ENCODE measurements around the gene TMEM178B.

TMEM178B gene

DNA sequence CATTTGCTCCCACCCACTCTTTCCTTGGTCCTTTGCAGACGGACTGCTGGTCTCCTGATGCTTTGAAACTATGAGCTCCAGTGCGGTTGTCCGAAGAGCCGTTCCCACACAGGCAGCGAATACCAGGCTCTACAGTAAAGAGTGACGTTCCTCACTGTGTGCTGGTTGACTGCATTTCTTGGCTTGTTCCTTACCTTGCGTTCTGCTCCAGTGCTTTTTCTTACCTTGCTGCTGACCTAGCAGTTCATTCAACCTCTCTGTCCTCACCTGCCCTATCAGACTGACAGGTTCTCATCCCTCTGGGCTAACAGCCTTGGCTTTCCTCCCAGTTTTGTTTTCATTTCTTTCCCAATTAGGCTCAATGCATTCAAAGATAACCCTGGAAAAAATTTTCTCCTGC, 214.8 kb downstream of the TMEM178B start:
- H3K4me1 ChIP-seq (ENCODE audit: insufficient read depth, low read length), result peaks cover 2% of the 10 kb centered on the region; the same call in 1 of the 2 replicates
- no peaks in the 10 kb centered on the region for H3K36me3 ChIP-seq (ENCODE audit: insufficient read depth, low read depth, low read length)
- no peak overlapping the region for H3K9ac ChIP-seq (ENCODE audit: low read depth, low read length)
- no peaks in the 10 kb centered on the region for H3K9me3 ChIP-seq (ENCODE audit: insufficient read depth, low read depth, low read length)
- H3K4me3 ChIP-seq (ENCODE audit: low read length), result no peak overlapping the region
- no peak overlapping the region for H3K27ac ChIP-seq (ENCODE audit: low read length)
- H3K27me3 ChIP-seq (ENCODE audit: insufficient read depth, low read length), result no peaks in the 10 kb centered on the region

- Histone ChIP-seq H3K36me3 (ENCODE audit: insufficient read depth, low read depth, low read length) (no peaks in the 10 kb centered on the region), H3K27me3 (ENCODE audit: insufficient read depth, low read length) (no peaks in the 10 kb centered on the region), H3K4me1 (ENCODE audit: insufficient read depth, low read length) (peaks cover 16% of the 10 kb centered on the region), H3K4me3 (ENCODE audit: low read length) (no peak overlapping the region), H3K27ac (ENCODE audit: low read length) (no peak overlapping the region), H3K9me3 (ENCODE audit: insufficient read depth, low read depth, low read length) (no peaks in the 10 kb centered on the region), H3K9ac (ENCODE audit: low read depth, low read length) (no peak overlapping the region)
These were observed 216.5 kb downstream of the TMEM178B start for GRCh38 chr7:141290365-141290764.

- no peaks in the 10 kb centered on the region for H3K27me3 ChIP-seq (ENCODE audit: insufficient read depth, low read length)
- no peaks in the 10 kb centered on the region for H3K36me3 ChIP-seq (ENCODE audit: insufficient read depth, low read depth, low read length)
These were observed 217.1 kb downstream of the TMEM178B start for GRCh38 chr7:141290973-141291372.

GRCh38 chr7:141291541-141291940, 217.7 kb downstream of the TMEM178B start:
- H3K9me3 ChIP-seq (ENCODE audit: insufficient read depth, low read depth, low read length), result no peaks in the 10 kb centered on the region
- no peaks in the 10 kb centered on the region for H3K36me3 ChIP-seq (ENCODE audit: insufficient read depth, low read depth, low read length)
- H3K4me1 ChIP-seq (ENCODE audit: insufficient read depth, low read length), result peaks cover 16% of the 10 kb centered on the region
- H3K27me3 ChIP-seq (ENCODE audit: insufficient read depth, low read length), result no peaks in the 10 kb centered on the region
- no peak overlapping the region for H3K27ac ChIP-seq (ENCODE audit: low read length)
- H3K4me3 ChIP-seq (ENCODE audit: low read length), result no peak overlapping the region
- H3K9ac ChIP-seq (ENCODE audit: low read depth, low read length), result no peak overlapping the region

More at GRCh38 chr7:141290973-141291372, 217.1 kb downstream of the TMEM178B start:
- Histone ChIP-seq H3K4me1 (ENCODE audit: insufficient read depth, low read length) (peaks cover 16% of the 10 kb centered on the region), H3K4me3 (ENCODE audit: low read length) (no peak overlapping the region), H3K9ac (ENCODE audit: low read depth, low read length) (no peak overlapping the region), H3K9me3 (ENCODE audit: insufficient read depth, low read depth, low read length) (no peaks in the 10 kb centered on the region), H3K27ac (ENCODE audit: low read length) (no peak overlapping the region)

GRCh38 chr7:141294143-141294829, 220.4 kb downstream of the TMEM178B start:
- H3K4me1 ChIP-seq (ENCODE audit: insufficient read depth, low read length), result peaks cover 16% of the 10 kb centered on the region
- H3K9ac ChIP-seq (ENCODE audit: low read depth, low read length), result no peak overlapping the region
- H3K9me3 ChIP-seq (ENCODE audit: insufficient read depth, low read depth, low read length), result no peaks in the 10 kb centered on the region
- H3K27me3 ChIP-seq (ENCODE audit: insufficient read depth, low read length), result no peaks in the 10 kb centered on the region
- H3K27ac ChIP-seq (ENCODE audit: low read length), result no peak overlapping the region
- no peak overlapping the region for H3K4me3 ChIP-seq (ENCODE audit: low read length)
- no peaks in the 10 kb centered on the region for H3K36me3 ChIP-seq (ENCODE audit: insufficient read depth, low read depth, low read length)

DNA sequence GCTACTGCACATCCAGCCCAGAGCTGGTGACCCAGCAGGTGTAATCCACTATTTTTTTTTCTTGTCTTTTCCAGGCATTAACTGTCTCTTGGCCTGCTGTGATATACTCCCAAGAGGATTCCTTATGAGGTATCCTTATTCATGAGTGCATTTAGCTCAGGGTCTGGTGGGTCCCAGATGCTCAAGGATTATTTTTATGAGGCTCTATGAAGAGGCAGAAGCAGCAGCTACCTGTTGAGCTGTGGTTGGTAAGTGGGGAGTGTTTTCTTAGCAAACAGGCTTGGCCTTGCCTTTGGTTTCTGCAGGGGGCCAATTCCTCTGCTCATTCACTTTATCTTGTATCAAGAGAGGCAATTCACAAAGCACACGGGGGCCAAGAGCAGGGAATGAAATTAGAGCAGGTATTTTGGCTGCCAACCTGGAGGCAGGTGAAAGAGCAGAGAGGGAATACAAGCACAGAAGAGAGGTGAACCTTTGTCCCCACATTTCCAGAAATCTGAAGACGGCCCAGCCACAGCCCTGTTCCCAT, 221.6 kb downstream of the TMEM178B start:
- Histone ChIP-seq H3K36me3 (ENCODE audit: insufficient read depth, low read depth, low read length) (no peaks in the 10 kb centered on the region), H3K27me3 (ENCODE audit: insufficient read depth, low read length) (no peaks in the 10 kb centered on the region), H3K4me1 (ENCODE audit: insufficient read depth, low read length) (peaks cover 16% of the 10 kb centered on the region), H3K27ac (ENCODE audit: low read length) (no peak overlapping the region), H3K4me3 (ENCODE audit: low read length) (no peak overlapping the region), H3K9ac (ENCODE audit: low read depth, low read length) (no peak overlapping the region), H3K9me3 (ENCODE audit: insufficient read depth, low read depth, low read length) (no peaks in the 10 kb centered on the region)

GRCh38 chr7:141300816-141301215, 227.0 kb downstream of the TMEM178B start:
- H3K9ac ChIP-seq (ENCODE audit: low read depth, low read length), result no peak overlapping the region
- no peaks in the 10 kb centered on the region for H3K4me1 ChIP-seq (ENCODE audit: insufficient read depth, low read length)
- H3K4me3 ChIP-seq (ENCODE audit: low read length), result no peak overlapping the region
- no peaks in the 10 kb centered on the region for H3K27me3 ChIP-seq (ENCODE audit: insufficient read depth, low read length)
- H3K36me3 ChIP-seq (ENCODE audit: insufficient read depth, low read depth, low read length), result no peaks in the 10 kb centered on the region
- no peak overlapping the region for H3K27ac ChIP-seq (ENCODE audit: low read length)
- H3K9me3 ChIP-seq (ENCODE audit: insufficient read depth, low read depth, low read length), result no peaks in the 10 kb centered on the region

DNA sequence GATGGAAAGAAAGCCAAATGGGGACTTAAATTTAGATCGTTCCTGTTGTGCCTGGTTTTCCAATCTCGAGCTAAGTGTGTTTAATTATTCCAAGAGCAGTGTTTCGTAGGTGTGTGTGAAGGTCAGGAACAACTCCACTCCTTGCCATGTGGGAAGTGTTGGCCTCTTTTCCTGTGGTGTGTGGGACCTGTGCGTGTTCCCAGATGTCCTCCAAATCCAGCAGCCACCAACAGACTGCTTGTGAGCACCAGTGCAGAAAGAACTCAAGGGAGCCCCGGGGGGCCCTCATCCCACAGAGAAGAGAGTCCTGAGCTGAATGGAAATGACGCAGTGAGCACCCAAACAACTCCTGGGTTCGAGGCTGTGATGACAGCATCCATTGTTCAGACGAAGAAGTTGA, 227.7 kb downstream of the TMEM178B start:
- Histone ChIP-seq H3K9me3 (ENCODE audit: insufficient read depth, low read depth, low read length) (no peaks in the 10 kb centered on the region), H3K27me3 (ENCODE audit: insufficient read depth, low read length) (no peaks in the 10 kb centered on the region), H3K9ac (ENCODE audit: low read depth, low read length) (no peak overlapping the region), H3K36me3 (ENCODE audit: insufficient read depth, low read depth, low read length) (no peaks in the 10 kb centered on the region), H3K27ac (ENCODE audit: low read length) (no peak overlapping the region), H3K4me1 (ENCODE audit: insufficient read depth, low read length) (no peaks in the 10 kb centered on the region), H3K4me3 (ENCODE audit: low read length) (no peak overlapping the region)

GRCh38 chr7:141302617-141303016, 228.8 kb downstream of the TMEM178B start:
- Histone ChIP-seq H3K4me1 (ENCODE audit: insufficient read depth, low read length) (no peaks in the 10 kb centered on the region), H3K4me3 (ENCODE audit: low read length) (no peak overlapping the region), H3K27me3 (ENCODE audit: insufficient read depth, low read length) (no peaks in the 10 kb centered on the region), H3K9ac (ENCODE audit: low read depth, low read length) (no peak overlapping the region), H3K27ac (ENCODE audit: low read length) (no peak overlapping the region), H3K9me3 (ENCODE audit: insufficient read depth, low read depth, low read length) (no peaks in the 10 kb centered on the region), H3K36me3 (ENCODE audit: insufficient read depth, low read depth, low read length) (no peaks in the 10 kb centered on the region)

DNA sequence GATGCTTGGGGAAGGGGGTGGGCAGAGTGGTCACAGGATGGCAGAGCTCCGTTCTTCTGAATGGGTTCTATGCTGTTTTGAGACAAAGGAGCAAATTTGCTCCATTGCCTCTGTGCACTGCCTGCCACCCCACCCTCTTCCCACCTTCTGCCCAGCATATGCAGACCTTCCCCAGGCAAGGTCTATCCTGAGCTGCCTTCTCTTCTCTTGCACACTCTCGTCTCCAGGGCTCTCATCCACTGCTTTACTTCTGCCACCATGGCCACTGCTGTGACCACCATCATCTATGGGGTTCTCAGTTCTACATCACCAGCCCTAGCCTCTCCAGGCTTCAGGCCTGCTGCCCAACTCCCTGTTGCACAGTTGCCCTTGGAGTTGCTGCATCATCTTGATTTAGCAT, 230.4 kb downstream of the TMEM178B start:
- H3K4me1 ChIP-seq (ENCODE audit: insufficient read depth, low read length), result no peaks in the 10 kb centered on the region
- H3K4me3 ChIP-seq (ENCODE audit: low read length), result no peak overlapping the region
- H3K36me3 ChIP-seq (ENCODE audit: insufficient read depth, low read depth, low read length), result no peaks in the 10 kb centered on the region

DNA sequence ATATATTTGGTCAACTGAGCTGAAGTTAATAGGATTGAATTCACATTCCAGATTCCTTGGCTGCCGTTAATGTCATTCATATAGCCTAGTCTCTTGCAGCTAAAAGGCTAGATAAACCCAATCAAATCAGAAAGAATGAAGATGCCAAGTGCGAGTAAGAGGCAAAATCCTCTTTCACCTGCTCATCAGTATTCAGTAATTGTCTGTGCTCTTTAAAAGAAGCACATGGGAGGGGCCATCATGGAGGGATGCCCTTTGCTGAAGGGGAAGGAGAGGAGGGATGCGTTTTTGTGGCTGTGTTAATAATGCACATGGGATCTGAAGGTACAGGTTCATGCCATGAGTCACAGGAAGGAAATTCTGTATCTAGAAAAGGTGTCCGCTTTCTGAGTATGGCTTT, 232.2 kb downstream of the TMEM178B start:
- H3K27ac ChIP-seq (ENCODE audit: low read length), result no peak overlapping the region
- no peak overlapping the region for H3K4me3 ChIP-seq (ENCODE audit: low read length)
- no peak overlapping the region for H3K9ac ChIP-seq (ENCODE audit: low read depth, low read length)
- no peaks in the 10 kb centered on the region for H3K9me3 ChIP-seq (ENCODE audit: insufficient read depth, low read depth, low read length)
- no peaks in the 10 kb centered on the region for H3K4me1 ChIP-seq (ENCODE audit: insufficient read depth, low read length)
- no peaks in the 10 kb centered on the region for H3K27me3 ChIP-seq (ENCODE audit: insufficient read depth, low read length)
- no peaks in the 10 kb centered on the region for H3K36me3 ChIP-seq (ENCODE audit: insufficient read depth, low read depth, low read length)

More for the DNA sequence above, 230.4 kb downstream of the TMEM178B start:
- H3K27me3 ChIP-seq (ENCODE audit: insufficient read depth, low read length), result no peaks in the 10 kb centered on the region
- H3K27ac ChIP-seq (ENCODE audit: low read length), result no peak overlapping the region
- no peak overlapping the region for H3K9ac ChIP-seq (ENCODE audit: low read depth, low read length)
- no peaks in the 10 kb centered on the region for H3K9me3 ChIP-seq (ENCODE audit: insufficient read depth, low read depth, low read length)

DNA sequence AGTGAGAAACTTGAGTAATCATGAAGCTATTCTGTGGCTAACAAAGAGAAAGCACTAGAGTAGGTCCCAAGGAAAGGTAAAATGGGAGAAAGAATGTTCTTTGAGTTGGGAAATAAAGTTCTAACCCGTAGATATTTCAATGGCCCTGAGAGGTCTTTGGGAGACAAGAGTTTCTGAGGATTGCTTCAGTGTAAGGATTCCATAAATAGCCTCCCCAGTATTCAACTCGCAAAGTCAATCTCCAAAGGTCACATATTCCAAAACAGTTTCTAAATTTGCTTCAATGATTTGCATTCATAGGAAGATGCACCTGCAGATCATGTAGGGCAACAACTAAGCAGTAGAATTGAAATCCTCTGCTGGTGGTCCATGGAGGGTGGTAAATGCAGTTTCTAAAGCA, 238.5 kb downstream of the TMEM178B start:
- Histone ChIP-seq H3K27me3 (ENCODE audit: insufficient read depth, low read length) (no peaks in the 10 kb centered on the region), H3K4me1 (ENCODE audit: insufficient read depth, low read length) (no peaks in the 10 kb centered on the region; the same call in 1 of the 2 replicates), H3K9me3 (ENCODE audit: insufficient read depth, low read depth, low read length) (no peaks in the 10 kb centered on the region), H3K9ac (ENCODE audit: low read depth, low read length) (no peak overlapping the region), H3K27ac (ENCODE audit: low read length) (no peak overlapping the region), H3K36me3 (ENCODE audit: insufficient read depth, low read depth, low read length) (no peaks in the 10 kb centered on the region), H3K4me3 (ENCODE audit: low read length) (no peak overlapping the region)

Measured in iPS-20b (cell line).